Activated naive CD8-positive, alpha-beta T cell (primary cell): ENCODE data around the gene DDC.

Experiments used
- H3K27ac Mint-ChIP-seq: one replicate; pipeline ENCODE4 v1.8.0; 2021; ENCODE audit warnings: mixed read lengths
- H3K27me3 Mint-ChIP-seq: one replicate; pipeline ENCODE4 v1.8.0; 2021; ENCODE audit warnings: mixed read lengths
- H3K36me3 Mint-ChIP-seq: one replicate; pipeline ENCODE4 v1.8.0; 2021; ENCODE audit warnings: mixed read lengths
- H3K4me1 Mint-ChIP-seq: one replicate; pipeline ENCODE4 v1.8.0; 2021; ENCODE audit warnings: low read depth, mixed read lengths
- H3K4me3 Mint-ChIP-seq: one replicate; pipeline ENCODE4 v1.8.0; 2021; ENCODE audit warnings: mild to moderate bottlenecking, mixed read lengths
- H3K9me3 Mint-ChIP-seq: one replicate; pipeline ENCODE4 v1.8.0; 2021; ENCODE audit warnings: low read depth, mixed read lengths

Gene DDC

GRCh38 chr7:50426280-50427045 is 138.7 kb downstream of the DDC start:
- Mint-ChIP-seq H3K4me3 (no peak overlapping the region), H3K4me1 (no peaks in the 10 kb centered on the region), H3K27ac (no peak overlapping the region), H3K36me3 (no peaks in the 10 kb centered on the region), H3K9me3 (no peaks in the 10 kb centered on the region), H3K27me3 (no peaks in the 10 kb centered on the region)

GRCh38 chr7:50425318-50425717 is 139.9 kb downstream of the DDC start:
- no peaks in the 10 kb centered on the region for H3K27me3 Mint-ChIP-seq
- H3K4me1 Mint-ChIP-seq: no peaks in the 10 kb centered on the region
- no peak overlapping the region for H3K4me3 Mint-ChIP-seq
- no peaks in the 10 kb centered on the region for H3K36me3 Mint-ChIP-seq
- H3K27ac Mint-ChIP-seq: no peak overlapping the region
- no peaks in the 10 kb centered on the region for H3K9me3 Mint-ChIP-seq

- Mint-ChIP-seq H3K27me3 (no peaks in the 10 kb centered on the region), H3K27ac (no peak overlapping the region), H3K36me3 (no peaks in the 10 kb centered on the region), H3K4me1 (no peaks in the 10 kb centered on the region), H3K4me3 (no peak overlapping the region), H3K9me3 (no peaks in the 10 kb centered on the region)
These were observed 141.3 kb downstream of the DDC start for GRCh38 chr7:50423860-50424259.

GRCh38 chr7:50422858-50423257 is 142.3 kb downstream of the DDC start:
- no peaks in the 10 kb centered on the region for H3K27me3 Mint-ChIP-seq
- peaks cover 2% of the 10 kb centered on the region for H3K4me1 Mint-ChIP-seq
- no peaks in the 10 kb centered on the region for H3K9me3 Mint-ChIP-seq
- no peak overlapping the region for H3K4me3 Mint-ChIP-seq
- no peaks in the 10 kb centered on the region for H3K36me3 Mint-ChIP-seq
- no peak overlapping the region for H3K27ac Mint-ChIP-seq

GRCh38 chr7:50421043-50421442 is 144.2 kb downstream of the DDC start:
- H3K4me1 Mint-ChIP-seq: peaks cover 19% of the 10 kb centered on the region

GRCh38 chr7:50418526-50419290 is 146.5 kb downstream of the DDC start:
- Mint-ChIP-seq H3K4me3 (no peak overlapping the region), H3K36me3 (no peaks in the 10 kb centered on the region), H3K27ac (no peak overlapping the region), H3K27me3 (no peaks in the 10 kb centered on the region), H3K4me1 (peaks cover 33% of the 10 kb centered on the region), H3K9me3 (no peaks in the 10 kb centered on the region)

More at GRCh38 chr7:50421043-50421442, 144.2 kb downstream of the DDC start:
- Mint-ChIP-seq H3K4me3 (no peak overlapping the region), H3K36me3 (no peaks in the 10 kb centered on the region), H3K27me3 (no peaks in the 10 kb centered on the region), H3K27ac (no peak overlapping the region), H3K9me3 (no peaks in the 10 kb centered on the region)

GRCh38 chr7:50418086-50418515 is 147.1 kb downstream of the DDC start:
- Mint-ChIP-seq H3K9me3 (no peaks in the 10 kb centered on the region), H3K4me3 (no peak overlapping the region), H3K4me1 (peaks cover 33% of the 10 kb centered on the region), H3K36me3 (no peaks in the 10 kb centered on the region), H3K27ac (no peak overlapping the region), H3K27me3 (no peaks in the 10 kb centered on the region)

GRCh38 chr7:50416527-50417182 is 148.6 kb downstream of the DDC start:
- Mint-ChIP-seq H3K36me3 (no peaks in the 10 kb centered on the region), H3K27me3 (no peaks in the 10 kb centered on the region), H3K4me3 (peak overlapping the region; percentile 74), H3K9me3 (no peaks in the 10 kb centered on the region), H3K27ac (peak overlapping the region; percentile 90), H3K4me1 (peaks cover 40% of the 10 kb centered on the region)

- peak overlapping the region; percentile 74 for H3K4me3 Mint-ChIP-seq
- H3K36me3 Mint-ChIP-seq: no peaks in the 10 kb centered on the region
- no peaks in the 10 kb centered on the region for H3K9me3 Mint-ChIP-seq
- peaks cover 47% of the 10 kb centered on the region for H3K4me1 Mint-ChIP-seq
- H3K27ac Mint-ChIP-seq: peak overlapping the region; percentile 90
- no peaks in the 10 kb centered on the region for H3K27me3 Mint-ChIP-seq
These were observed 149.3 kb downstream of the DDC start for GRCh38 chr7:50415844-50416364.

- Mint-ChIP-seq H3K36me3 (no peaks in the 10 kb centered on the region), H3K27me3 (no peaks in the 10 kb centered on the region), H3K27ac (no peak overlapping the region), H3K4me1 (peaks cover 69% of the 10 kb centered on the region), H3K4me3 (no peak overlapping the region), H3K9me3 (no peaks in the 10 kb centered on the region)
These were observed 151.6 kb downstream of the DDC start for GRCh38 chr7:50413561-50413960.

- Mint-ChIP-seq H3K4me1 (peaks cover 71% of the 10 kb centered on the region), H3K9me3 (no peaks in the 10 kb centered on the region), H3K27me3 (no peaks in the 10 kb centered on the region), H3K27ac (no peak overlapping the region), H3K4me3 (no peak overlapping the region), H3K36me3 (no peaks in the 10 kb centered on the region)
These were observed 152.2 kb downstream of the DDC start for GRCh38 chr7:50412973-50413372.

- Mint-ChIP-seq H3K27ac (peak overlapping the region; percentile 93), H3K4me3 (peak overlapping the region; percentile 48), H3K36me3 (no peaks in the 10 kb centered on the region), H3K4me1 (peaks cover 73% of the 10 kb centered on the region), H3K27me3 (no peaks in the 10 kb centered on the region), H3K9me3 (no peaks in the 10 kb centered on the region)
These were observed 153.9 kb downstream of the DDC start for GRCh38 chr7:50411332-50411731.

- peaks cover 73% of the 10 kb centered on the region for H3K4me1 Mint-ChIP-seq
These were observed 155.1 kb downstream of the DDC start for GRCh38 chr7:50409856-50410745.

More at GRCh38 chr7:50409856-50410745, 155.1 kb downstream of the DDC start:
- H3K27ac Mint-ChIP-seq: peak overlapping the region; percentile 93
- H3K4me3 Mint-ChIP-seq: peak overlapping the region; percentile 68
- no peaks in the 10 kb centered on the region for H3K36me3 Mint-ChIP-seq
- no peaks in the 10 kb centered on the region for H3K9me3 Mint-ChIP-seq
- H3K27me3 Mint-ChIP-seq: no peaks in the 10 kb centered on the region
